GM18507 (cell line): ENCODE measurements around the gene ZNF326.
"Not testable (repeated sequence)": the region's sequence is repeated elsewhere in the genome, so short reads cannot be mapped to it uniquely, and the experiment has no call there.

Experiments
- DNase-seq: peaks from one replicate; pipeline ENCODE4 v3.0.0; 2011; ENCODE audit warnings: low read depth; ENCODE audit not compliant: insufficient read length; ENCODE audit errors: extremely low spot score
- FAIRE-seq: peaks from 2 replicates; lab custom pipeline; 2011; peaks lifted over from hg19 to GRCh38; lab: Jason Lieb, UNC

Gene ZNF326

GRCh38 chr1:90062700-90063643, 68.1 kb downstream of the ZNF326 start:
- FAIRE-seq, DNase-seq: not testable (repeated sequence)

GRCh38 chr1:90064109-90064508, 69.2 kb downstream of the ZNF326 start:
- not testable (repeated sequence) for FAIRE-seq, DNase-seq

GRCh38 chr1:90067194-90067931, 72.5 kb downstream of the ZNF326 start:
- no peak for DNase-seq

GRCh38 chr1:90068611-90069280, 73.8 kb downstream of the ZNF326 start:
- DNase-seq: no peak

More at GRCh38 chr1:90067194-90067931, 72.5 kb downstream of the ZNF326 start:
- no peak for FAIRE-seq

GRCh38 chr1:90074137-90074536, 79.2 kb downstream of the ZNF326 start:
- no peak for FAIRE-seq
- DNase-seq: no peak

More at GRCh38 chr1:90068611-90069280, 73.8 kb downstream of the ZNF326 start:
- FAIRE-seq: no peak

- no peak for FAIRE-seq
- no peak for DNase-seq
These were observed 79.7 kb downstream of the ZNF326 start for GRCh38 chr1:90074566-90074965.

- DNase-seq (no peak), FAIRE-seq (no peak)
These were observed 80.1 kb downstream of the ZNF326 start for GRCh38 chr1:90074970-90075391.

GRCh38 chr1:90083995-90084394, 89.1 kb downstream of the ZNF326 start:
- FAIRE-seq: no peak
- DNase-seq: no peak
